Retina (tissue), 1 donor: ENCODE measurements around the gene CFAP65.
A peak's percentile ranks its signal among the peaks of the same experiment; 100 is the strongest.

Source experiments
- DNase-seq: peaks from one replicate; pipeline ENCODE4 v3.0.0-alpha.2; 2016

The CFAP65 gene

GRCh38 chr2:218990612-218991011 lies 50.7 kb downstream of the CFAP65 start:
- no peak for DNase-seq

GRCh38 chr2:218990052-218990451 lies 51.3 kb downstream of the CFAP65 start:
- DNase-seq = no peak

- DNase-seq = no peak
These were observed 52.7 kb downstream of the CFAP65 start for GRCh38 chr2:218988650-218989049.

GRCh38 chr2:218988164-218988563 lies 53.2 kb downstream of the CFAP65 start:
- no peak for DNase-seq

GRCh38 chr2:218986148-218986761 lies 55.1 kb downstream of the CFAP65 start:
- DNase-seq = no peak

- no peak for DNase-seq
These were observed 55.8 kb downstream of the CFAP65 start for GRCh38 chr2:218985325-218986091.

- no peak for DNase-seq
These were observed 56.3 kb downstream of the CFAP65 start, which contains the start of gene FEV for GRCh38 chr2:218985021-218985324. FEV (minus strand) TSS chr2:218985184; CDS start chr2:218985075, 109 bp downstream.

- no peak for DNase-seq
These were observed 56.9 kb downstream of the CFAP65 start for GRCh38 chr2:218984239-218985020.

- no peak for DNase-seq
These were observed 57.4 kb downstream of the CFAP65 start for GRCh38 chr2:218983934-218984238.

- DNase-seq = no peak
These were observed 57.9 kb downstream of the CFAP65 start for GRCh38 chr2:218983263-218983933.

- no peak for DNase-seq
These were observed 58.6 kb downstream of the CFAP65 start for GRCh38 chr2:218982586-218983262.

- DNase-seq = peak; percentile 70
These were observed 59.3 kb downstream of the CFAP65 start for GRCh38 chr2:218981881-218982585.

GRCh38 chr2:218981390-218981880 lies 59.9 kb downstream of the CFAP65 start:
- DNase-seq = no peak

GRCh38 chr2:218980735-218981389 lies 60.5 kb downstream of the CFAP65 start:
- no peak for DNase-seq

GRCh38 chr2:218979846-218980734 lies 61.2 kb downstream of the CFAP65 start:
- DNase-seq = peak; percentile 95

- DNase-seq = no peak
These were observed 66.1 kb downstream of the CFAP65 start for GRCh38 chr2:218975060-218975777.

GRCh38 chr2:218970894-218971293 lies 70.4 kb downstream of the CFAP65 start:
- no peak for DNase-seq

- DNase-seq = peak; percentile 56
These were observed 77.1 kb downstream of the CFAP65 start for GRCh38 chr2:218964041-218964771.

- DNase-seq = no peak
These were observed 77.7 kb downstream of the CFAP65 start for GRCh38 chr2:218963601-218964000.
